Transverse colon (tissue), 4 donors: ENCODE data around the gene RNF4. TPM values are rescaled to one million over a fixed set of nuclear protein-coding genes. Genes with fewer than 3 reads are reported as not detected.

Experiments used
- DNase-seq: peaks from one replicate; pipeline ENCODE4 v3.0.0-alpha.2; 2019
- H3K27ac ChIP-seq, 4 donors: fragments of 200-600 bp; sonication (generic); 2 replicates each; pipeline ENCODE4 v1.5.1; 2016 to 2018; ENCODE audit warnings: inconsistent platforms in 4 of 4
- H3K27me3 ChIP-seq: fragments of 200-600 bp; sonication (generic); 2 replicates; pipeline ENCODE4 v1.5.1; 2017; ENCODE audit warnings: inconsistent platforms
- H3K36me3 ChIP-seq, 4 donors: fragments of 200-600 bp; sonication (generic); 2 replicates each; pipeline ENCODE4 v1.5.1; 2017 to 2019; ENCODE audit warnings: inconsistent platforms in 4 of 4
- H3K4me1 ChIP-seq, 4 donors: fragments of 200-600 bp; sonication (generic); 2 replicates each; pipeline ENCODE4 v1.5.1; 2017 to 2020; ENCODE audit warnings: inconsistent platforms in 4 of 4
- H3K4me3 ChIP-seq, 4 donors: fragments of 200-600 bp; sonication (generic); 1 replicate in 1 of 4; 2 replicates in 3 of 4; pipeline versions ENCODE4 v1.5.1 to v1.6.1; 2017 to 2019; ENCODE audit warnings: inconsistent platforms in 4 of 4
- H3K9me3 ChIP-seq, 2 donors: fragments of 200-600 bp; sonication (generic); 2 replicates each; pipeline ENCODE4 v1.5.1; 2017 to 2019; ENCODE audit warnings: inconsistent platforms in 2 of 2
- CTCF ChIP-seq, 5 experiments: fragments of 200-600 bp in 3 of 5; fragments of 450-650 bp in 2 of 5; sonication (generic) in 3 of 5; IDR thresholded peaks; 1 replicate in 2 of 5; 2 replicates in 3 of 5; pipeline ENCODE4 v1.5.1; 2016 to 2017; ENCODE audit warnings: antibody characterized with exemption in 5 of 5, inconsistent platforms in 3 of 5, mild to moderate bottlenecking in 2 of 5, moderate library complexity in 1 of 5
- EP300 ChIP-seq: sonication (generic); formaldehyde crosslinking; IDR thresholded peaks from one replicate; pipeline ENCODE4 v1.6.1; 2017; ENCODE audit warnings: antibody characterized with exemption, low read depth
- POLR2A ChIP-seq: fragments of 450-650 bp; IDR thresholded peaks from one replicate; pipeline ENCODE4 v1.6.1; 2016; ENCODE audit warnings: antibody characterized with exemption, mild to moderate bottlenecking, moderate library complexity
- POLR2AphosphoS5 ChIP-seq, 3 donors: sonication (generic); formaldehyde crosslinking; IDR thresholded peaks; one replicate each; pipeline ENCODE4 v1.6.1; 2016; ENCODE audit warnings: antibody characterized with exemption in 3 of 3
- WGBS, 2 donors: methylation state at CpG; one replicate each; pipeline ENCODE4 v1.1.5; 2018; ENCODE audit warnings: low coverage in 1 of 2; 5-methylcytosine and 5-hydroxymethylcytosine counted together
- in situ Hi-C, 4 donors: fragments of 200-750 bp; cut with MboI; loops; one replicate each; pipeline versions ENCODE4 v1.15.0 to v1.15.1; 2017; ENCODE audit warnings: low sequenced_read_pairs in 3 of 4, low pct_ligation_motif_present in 1 of 4, low pct_unique_long_range_greater_than_20kb in 1 of 4
- intact Hi-C: fragments of 100-400 bp; cut with DNase I; formaldehyde crosslinking; loops from one replicate; pipeline ENCODE4 v1.15.1; 2023; ENCODE audit warnings: low total_unique reads
- total RNA-seq, 4 donors: library from RNA; depleted of rRNA; stranded (reverse); fragments of >200 nt; gene quantifications; one replicate each; pipeline ENCODE4 v1.1.0, GENCODE V29; 2016

The RNF4 gene
- total RNA-seq, 4 donors from 2014 or later = 20.9 to 50.5 (median 35.8) TPM

DNA sequence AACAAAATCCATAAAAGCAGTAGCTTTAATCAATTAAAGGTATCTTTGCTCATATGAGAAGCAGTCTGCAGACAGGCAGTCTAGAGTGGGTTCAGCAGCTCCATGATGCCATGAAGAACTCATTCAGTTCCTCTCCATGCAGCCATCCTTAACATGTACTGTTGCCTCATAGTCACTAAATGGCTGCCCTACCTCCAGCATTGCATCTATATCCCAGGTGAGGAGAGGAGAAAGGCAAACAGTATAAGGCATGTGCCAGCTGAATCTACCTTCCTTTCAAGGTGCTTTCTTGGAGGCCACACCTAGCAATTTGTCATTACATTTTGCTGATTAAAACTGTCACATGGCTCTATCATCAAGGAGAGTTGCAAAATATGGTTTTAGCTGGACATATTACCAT lies 36.9 kb upstream of the RNF4 start:
- no peak overlapping the region for H3K4me3 ChIP-seq
- TF ChIP-seq POLR2AphosphoS5 (IDR thresholded peaks at IDR 0.05) (no peak), EP300 (no peak), POLR2A (no peak), CTCF (IDR thresholded peaks at IDR 0.05) (no peak)
- H3K9me3 ChIP-seq = no peaks in the 10 kb centered on the region
- no peaks in the 10 kb centered on the region for H3K27me3 ChIP-seq
- no peak overlapping the region for H3K27ac ChIP-seq
- intact Hi-C loops (no loop called here), in situ Hi-C loops (loop anchor here in 1 of 4 donors (25.0 kb wide), 1 partner anchor 220 kb away; no protein-coding TSS in a partner anchor)
- H3K36me3 ChIP-seq = no peaks in the 10 kb centered on the region
- no peak for DNase-seq
- H3K4me1 ChIP-seq = no peaks in the 10 kb centered on the region

GRCh38 chr4:2432991-2433530 lies 35.8 kb upstream of the RNF4 start:
- H3K9me3 ChIP-seq = no peaks in the 10 kb centered on the region
- in situ Hi-C loops (loop anchor here in 1 of 4 donors (25.0 kb wide), 1 partner anchor 221 kb away; no protein-coding TSS in a partner anchor), intact Hi-C loops (no loop called here)
- H3K27ac ChIP-seq = no peak overlapping the region
- no peaks in the 10 kb centered on the region for H3K4me1 ChIP-seq
- no peak for DNase-seq
- H3K36me3 ChIP-seq = no peaks in the 10 kb centered on the region
- TF ChIP-seq EP300 = no peak
- no peak for TF ChIP-seq CTCF (IDR thresholded peaks at IDR 0.05)
- no peak for TF ChIP-seq POLR2A
- no peak for TF ChIP-seq POLR2AphosphoS5 (IDR thresholded peaks at IDR 0.05)
- H3K4me3 ChIP-seq = no peak overlapping the region
- 90% methylated on average over 17 of the region's 20 CpGs; no CpG with 5 or more reads in 1 of the 2 donors for WGBS, 2 donors
- H3K27me3 ChIP-seq = no peaks in the 10 kb centered on the region

- intact Hi-C loops = no loop called here
- Histone ChIP-seq H3K9me3 (no peaks in the 10 kb centered on the region), H3K4me1 (no peaks in the 10 kb centered on the region), H3K27me3 (no peaks in the 10 kb centered on the region), H3K4me3 (no peak overlapping the region), H3K36me3 (no peaks in the 10 kb centered on the region), H3K27ac (no peak overlapping the region)
- in situ Hi-C loops = loop anchor here in 1 of 4 donors (25.0 kb wide), 1 partner anchor 221 kb away; no protein-coding TSS in a partner anchor
- no peak for TF ChIP-seq POLR2AphosphoS5 (IDR thresholded peaks at IDR 0.05)
- TF ChIP-seq POLR2A = no peak
- TF ChIP-seq EP300 = no peak
- TF ChIP-seq CTCF (IDR thresholded peaks at IDR 0.05) = no peak
- 72 to 100% methylated on average over 6 to 29 of the region's 29 CpGs for WGBS, 2 donors
- no peak for DNase-seq
Observed at GRCh38 chr4:2433609-2434350, 35.1 kb upstream of the RNF4 start.

GRCh38 chr4:2434420-2434819 lies 34.5 kb upstream of the RNF4 start:
- intact Hi-C loops (no loop called here), in situ Hi-C loops (loop anchor here in 1 of 4 donors (25.0 kb wide), 1 partner anchor 222 kb away; no protein-coding TSS in a partner anchor)
- H3K27me3 ChIP-seq = no peaks in the 10 kb centered on the region
- H3K9me3 ChIP-seq = no peaks in the 10 kb centered on the region
- DNase-seq = no peak
- H3K36me3 ChIP-seq = no peaks in the 10 kb centered on the region
- TF ChIP-seq EP300 (no peak), CTCF (IDR thresholded peaks at IDR 0.05) (no peak), POLR2AphosphoS5 (IDR thresholded peaks at IDR 0.05) (no peak), POLR2A (no peak)
- H3K4me3 ChIP-seq = no peak overlapping the region
- H3K4me1 ChIP-seq = no peaks in the 10 kb centered on the region
- no peak overlapping the region for H3K27ac ChIP-seq
- WGBS, 2 donors = 67 to 70% methylated on average over 4 to 9 of the region's 9 CpGs
